DMS114 treated with DMSO at 0.1 percent for 48 hours (cell line): ENCODE results near the gene MATN3.
"Not testable (repeated sequence)": the region's sequence is repeated elsewhere in the genome, so short reads cannot be mapped to it uniquely, and the experiment has no call there.

Experiments
- DNase-seq: peaks from one replicate; lab custom pipeline; 2025; ENCODE audit not compliant: unreplicated experiment; lab: John Stamatoyannopoulos, UW

MATN3 gene, protein sequence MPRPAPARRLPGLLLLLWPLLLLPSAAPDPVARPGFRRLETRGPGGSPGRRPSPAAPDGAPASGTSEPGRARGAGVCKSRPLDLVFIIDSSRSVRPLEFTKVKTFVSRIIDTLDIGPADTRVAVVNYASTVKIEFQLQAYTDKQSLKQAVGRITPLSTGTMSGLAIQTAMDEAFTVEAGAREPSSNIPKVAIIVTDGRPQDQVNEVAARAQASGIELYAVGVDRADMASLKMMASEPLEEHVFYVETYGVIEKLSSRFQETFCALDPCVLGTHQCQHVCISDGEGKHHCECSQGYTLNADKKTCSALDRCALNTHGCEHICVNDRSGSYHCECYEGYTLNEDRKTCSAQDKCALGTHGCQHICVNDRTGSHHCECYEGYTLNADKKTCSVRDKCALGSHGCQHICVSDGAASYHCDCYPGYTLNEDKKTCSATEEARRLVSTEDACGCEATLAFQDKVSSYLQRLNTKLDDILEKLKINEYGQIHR

DNA sequence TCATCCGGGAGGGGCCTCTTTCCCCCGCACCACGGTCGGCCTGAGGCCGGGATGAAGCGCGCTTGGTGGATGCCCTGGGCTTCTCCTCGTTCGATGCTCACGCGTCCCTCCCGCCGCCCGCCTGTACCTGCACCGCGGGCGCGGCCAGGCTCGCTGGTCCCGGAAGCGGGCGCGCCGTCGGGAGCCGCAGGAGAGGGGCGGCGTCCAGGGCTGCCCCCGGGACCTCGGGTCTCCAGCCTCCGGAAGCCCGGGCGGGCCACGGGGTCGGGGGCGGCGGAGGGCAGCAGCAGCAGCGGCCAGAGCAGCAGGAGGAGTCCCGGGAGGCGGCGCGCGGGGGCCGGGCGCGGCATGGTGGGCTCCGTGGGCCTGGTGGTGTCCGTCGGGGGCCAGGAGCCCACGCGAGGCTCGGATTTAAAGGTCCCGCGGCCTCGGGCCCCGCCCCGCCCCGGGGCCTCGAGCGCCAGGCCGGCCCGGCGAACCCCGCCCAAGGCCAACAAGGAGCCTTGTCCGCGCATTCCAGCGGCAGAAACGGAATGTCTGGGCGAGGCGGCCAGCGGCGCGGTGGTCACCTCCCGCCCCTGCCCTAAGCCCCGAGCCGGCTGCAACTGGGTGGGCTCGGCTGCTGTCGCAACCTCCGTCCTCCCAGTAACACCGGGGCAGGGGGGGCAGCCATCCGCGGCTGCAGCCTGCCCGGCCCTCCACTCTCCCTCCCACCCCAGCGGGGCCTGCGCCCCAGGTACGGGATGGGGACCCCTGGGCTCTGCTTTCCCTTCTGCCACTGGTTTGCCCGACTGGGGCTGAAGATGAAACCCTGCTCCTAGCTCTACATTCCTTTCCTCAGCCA, at the start of gene MATN3:
MATN3 (minus strand) TSS at position 387 of the 844 bp plus-strand sequence; CDS start at position 350, 37 bp downstream.
- no peak for DNase-seq

DNA sequence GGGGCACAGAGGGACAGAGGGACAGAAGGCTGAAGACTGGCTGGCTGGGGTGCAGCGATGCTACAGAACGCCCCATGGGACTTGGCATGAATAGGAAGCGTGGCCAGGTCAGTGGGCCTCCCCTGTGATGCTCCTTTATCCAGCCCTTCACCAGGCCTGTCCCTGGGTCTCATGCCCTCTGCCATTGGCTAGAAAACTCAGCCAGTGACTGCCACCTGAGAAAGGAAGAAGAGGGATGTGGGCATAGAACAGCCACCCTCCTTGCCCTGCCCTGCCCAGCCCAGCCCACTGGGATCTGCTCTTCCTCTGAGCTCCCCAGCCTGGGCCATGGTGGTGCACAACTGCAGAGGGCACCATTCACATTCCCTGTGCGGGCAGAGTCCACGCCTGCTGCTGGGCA, 49.5 kb upstream of the MATN3 start:
- no peak for DNase-seq

- no peak for DNase-seq
These were observed 49.0 kb upstream of the MATN3 start for GRCh38 chr2:20061476-20061875.

DNA sequence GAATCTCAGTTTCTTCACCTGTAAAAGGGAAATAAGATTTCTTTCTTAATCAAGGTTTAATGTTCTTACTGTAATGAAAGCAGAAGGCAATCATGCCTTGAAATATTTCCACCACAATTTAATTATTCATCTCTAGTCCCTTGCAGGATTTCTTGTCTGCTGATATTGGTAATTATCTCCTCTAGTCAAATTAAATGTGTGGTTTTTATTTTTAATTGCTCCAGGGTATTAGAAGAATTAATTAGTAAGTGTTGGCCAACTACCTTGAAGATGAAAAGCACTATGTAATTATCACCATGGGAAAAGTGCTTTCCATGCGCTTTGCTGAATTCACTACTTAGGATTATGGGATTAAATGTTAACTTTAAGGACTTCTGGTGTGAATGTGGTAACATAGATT, 47.6 kb upstream of the MATN3 start:
- no peak for DNase-seq

GRCh38 chr2:20057268-20057667, 44.8 kb upstream of the MATN3 start:
- DNase-seq = no peak

DNA sequence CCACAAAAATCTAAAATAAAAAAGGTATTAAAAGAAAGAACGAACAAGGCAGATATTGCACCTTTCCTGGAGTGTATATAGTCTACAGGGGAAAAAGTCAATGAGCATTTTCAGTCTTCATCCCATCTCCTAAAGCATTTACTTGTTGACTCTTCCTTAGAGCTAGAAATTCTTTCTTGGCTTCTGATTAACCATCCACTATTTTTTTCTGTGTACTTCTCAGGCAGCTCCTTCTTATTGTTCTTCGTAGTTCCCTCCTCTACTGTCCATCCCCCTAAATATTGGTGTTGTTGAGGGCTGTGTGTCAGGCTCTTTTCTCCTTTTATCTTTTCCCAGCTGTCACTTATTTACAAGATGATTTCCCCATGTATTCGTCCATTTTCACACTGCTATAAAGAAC, 42.5 kb upstream of the MATN3 start:
- DNase-seq = no peak

GRCh38 chr2:20054119-20054518, 41.7 kb upstream of the MATN3 start:
- no peak for DNase-seq

DNA sequence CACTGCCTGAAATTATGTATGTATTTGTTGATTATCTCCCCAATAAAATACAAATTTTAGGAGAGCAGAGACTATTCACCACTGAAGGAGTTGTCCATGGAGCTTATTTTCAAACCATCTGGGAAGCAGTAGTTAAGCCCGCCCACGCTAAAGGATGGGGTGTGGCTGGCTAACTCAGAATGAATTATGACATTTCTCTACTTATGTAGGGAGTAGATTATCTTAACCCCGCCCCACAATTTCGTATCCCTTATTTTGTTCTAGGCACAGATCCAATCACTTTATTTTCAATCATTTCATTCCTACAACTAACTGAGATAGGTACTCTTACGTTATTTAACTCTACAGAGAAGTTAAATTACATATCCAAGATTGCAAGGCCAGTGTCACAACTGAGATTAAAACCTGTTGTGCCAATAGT, 40.4 kb upstream of the MATN3 start:
- DNase-seq = peak; percentile 43

- DNase-seq = no peak
These were observed 39.9 kb upstream of the MATN3 start for GRCh38 chr2:20052229-20052851.

DNA sequence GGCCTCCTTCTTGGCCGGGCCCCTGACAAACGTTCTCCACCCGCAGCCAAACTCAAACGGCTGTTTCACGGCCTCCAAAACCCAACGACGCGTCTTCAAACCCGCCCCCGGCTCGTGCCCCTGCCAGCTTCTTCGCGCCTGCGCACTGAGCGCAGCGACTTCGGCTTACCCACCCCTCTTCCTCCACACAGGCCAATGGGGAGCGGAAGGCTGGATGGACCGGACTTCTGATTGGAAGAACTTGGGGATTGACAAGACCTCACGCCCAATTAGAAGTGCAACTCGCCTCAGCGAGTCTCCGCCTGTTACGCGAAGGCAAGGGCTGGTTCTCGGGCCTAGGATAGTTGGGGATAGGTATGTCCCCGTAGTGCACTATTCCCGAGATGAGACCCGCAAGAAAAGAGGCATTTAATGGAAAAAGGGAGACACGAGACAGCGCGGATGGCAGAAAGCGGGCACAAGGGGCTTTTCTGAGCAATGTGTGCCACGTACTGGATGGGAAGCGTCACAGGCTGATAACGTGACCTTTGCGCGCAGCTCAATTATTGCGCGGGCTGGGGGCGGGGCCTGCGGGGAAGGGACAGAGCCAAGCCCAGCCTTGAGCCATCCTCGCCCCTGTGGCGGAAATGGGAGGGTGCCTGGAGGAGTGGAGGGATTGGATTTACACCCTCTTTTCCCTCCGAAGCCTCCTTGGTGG, 39.2 kb upstream of the MATN3 start, which contains the start of gene LAPTM4A:
LAPTM4A (minus strand) TSS at position 97 of the 697 bp plus-strand sequence. CDS start 108 bp downstream, outside the sequence.
- DNase-seq = peak; percentile 97

DNA sequence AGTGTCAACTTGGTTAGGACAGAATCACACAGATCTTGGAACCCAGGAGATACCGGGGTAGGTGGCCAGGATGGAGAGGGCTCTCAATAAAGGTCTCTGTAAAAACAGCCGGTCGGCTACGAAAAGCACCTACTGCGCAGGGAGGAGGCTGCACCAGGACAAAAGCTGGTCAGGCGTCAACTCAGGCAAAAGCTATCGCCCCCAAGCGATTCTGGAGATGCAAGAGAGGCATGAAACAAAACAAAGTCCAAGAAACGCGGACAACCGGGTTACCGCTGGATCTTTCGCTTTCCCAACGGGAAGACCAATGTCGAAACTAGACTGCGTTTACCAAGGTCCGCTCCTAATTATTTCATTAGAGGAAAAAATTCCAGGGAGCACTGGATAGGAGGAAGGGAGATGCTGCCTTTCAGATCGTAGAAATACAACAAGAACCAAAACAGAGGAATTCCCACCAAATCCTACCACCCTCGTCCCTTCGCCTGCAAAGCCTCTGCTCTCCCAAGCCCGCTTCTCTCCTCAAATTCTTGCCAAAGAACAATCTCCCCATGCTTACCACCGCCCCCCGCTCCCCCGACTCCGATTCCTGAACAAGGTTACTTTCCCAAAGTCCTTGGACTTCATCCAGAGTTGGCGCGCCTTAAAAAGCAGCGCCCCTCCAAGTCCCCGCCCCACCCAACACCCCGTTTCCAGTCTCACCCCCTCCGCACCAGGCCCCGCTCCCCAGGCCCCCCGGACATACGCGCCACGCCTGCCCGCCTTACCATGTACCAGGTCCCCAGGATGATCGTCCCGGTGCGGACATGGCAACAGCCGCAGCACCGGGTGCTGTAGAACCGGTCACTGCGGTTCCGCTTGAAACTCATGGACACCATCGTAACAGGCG, 38.4 kb upstream of the MATN3 start:
- peak; percentile 46 for DNase-seq

DNA sequence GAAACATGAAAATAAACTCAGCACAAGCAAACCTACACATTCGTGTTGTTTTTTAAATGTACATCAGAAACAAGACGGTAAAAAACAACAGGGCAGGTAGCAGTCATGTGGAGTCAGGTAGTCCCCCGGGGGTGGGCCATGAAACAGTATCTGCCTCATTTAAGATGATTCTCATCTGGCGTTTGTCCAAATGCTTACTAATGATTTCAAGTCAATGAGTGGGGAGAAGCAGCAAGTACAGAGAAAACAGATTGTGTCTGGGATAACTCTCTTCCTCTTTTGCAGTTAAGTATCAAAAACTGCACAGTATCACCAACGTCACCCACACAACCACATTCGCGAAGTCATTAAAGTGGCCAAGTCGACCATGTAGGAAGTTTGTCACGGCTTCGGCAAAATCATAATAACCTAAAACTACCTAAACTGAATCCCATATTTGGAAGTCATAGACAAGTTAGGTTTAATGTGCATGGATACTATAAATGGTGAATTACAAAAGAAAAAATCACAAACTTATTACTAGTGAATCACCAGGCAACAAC, 37.7 kb upstream of the MATN3 start:
- DNase-seq = no peak

GRCh38 chr2:20049637-20050036, 37.2 kb upstream of the MATN3 start:
- no peak for DNase-seq

GRCh38 chr2:20048488-20049448, 36.3 kb upstream of the MATN3 start:
- no peak for DNase-seq

- not testable (repeated sequence) for DNase-seq
These were observed 33.3 kb upstream of the MATN3 start for GRCh38 chr2:20045712-20046292.

GRCh38 chr2:20044778-20045177, 32.3 kb upstream of the MATN3 start:
- DNase-seq = no peak

GRCh38 chr2:20042531-20042930, 30.1 kb upstream of the MATN3 start:
- no peak for DNase-seq
